KMS-11 (cell line): ENCODE measurements around the gene ZFAND2B.

Source experiments
- H2AFZ ChIP-seq: fragments of 200-600 bp; sonication (generic); 2 replicates; pipeline ENCODE4 v1.6.1; 2016; ENCODE audit warnings: antibody characterized with exemption, mixed run types, low read depth
- H3K27ac ChIP-seq: fragments of 200-600 bp; sonication (generic); 2 replicates; pipeline ENCODE4 v1.6.1; 2016; ENCODE audit warnings: mild to moderate bottlenecking, mixed run types
- H3K27me3 ChIP-seq: fragments of 200-600 bp; sonication (generic); 2 replicates; pipeline ENCODE4 v1.6.1; 2017; ENCODE audit warnings: mild to moderate bottlenecking, low read depth, mixed run types, moderate library complexity; ENCODE audit not compliant: insufficient read depth
- H3K36me3 ChIP-seq: fragments of 200-600 bp; sonication (generic); 2 replicates; pipeline ENCODE4 v1.6.1; 2017; ENCODE audit warnings: mild to moderate bottlenecking, mixed run types; ENCODE audit not compliant: insufficient read depth
- H3K4me1 ChIP-seq: fragments of 200-600 bp; sonication (generic); 2 replicates; pipeline ENCODE4 v1.6.1; 2016; ENCODE audit warnings: mild to moderate bottlenecking, low read depth, mixed run types; ENCODE audit not compliant: poor library complexity, severe bottlenecking
- H3K4me2 ChIP-seq: fragments of 200-600 bp; sonication (generic); 2 replicates; pipeline ENCODE4 v1.7.0; 2016; ENCODE audit warnings: mild to moderate bottlenecking, mixed run types
- H3K4me3 ChIP-seq: fragments of 200-600 bp; sonication (generic); IDR thresholded peaks from 2 replicates; pipeline ENCODE4 v1.6.1; 2017; ENCODE audit warnings: low read depth, low read length, mixed read lengths; ENCODE audit not compliant: insufficient read depth
- H3K79me2 ChIP-seq: fragments of 200-600 bp; sonication (generic); 2 replicates; pipeline ENCODE4 v1.6.1; 2016; ENCODE audit warnings: low read depth, mixed run types; ENCODE audit not compliant: insufficient read depth
- H3K9ac ChIP-seq: fragments of 200-600 bp; sonication (generic); 2 replicates; pipeline ENCODE4 v1.6.1; 2016; ENCODE audit warnings: mild to moderate bottlenecking, mixed run types
- H4K20me1 ChIP-seq: fragments of 200-600 bp; sonication (generic); 2 replicates; pipeline ENCODE4 v1.6.1; 2016; ENCODE audit warnings: mild to moderate bottlenecking, mixed run types; ENCODE audit not compliant: insufficient read depth
- TF ChIP-seq, protein P1 (sequence below): fragments of 200-600 bp; sonication (generic); conservative IDR thresholded peaks from 2 replicates; pipeline ENCODE4 v1.6.1; 2017; ENCODE audit warnings: low read depth, mild to moderate bottlenecking, antibody characterized with exemption, low read length, moderate library complexity, mixed read lengths

Gene ZFAND2B

DNA sequence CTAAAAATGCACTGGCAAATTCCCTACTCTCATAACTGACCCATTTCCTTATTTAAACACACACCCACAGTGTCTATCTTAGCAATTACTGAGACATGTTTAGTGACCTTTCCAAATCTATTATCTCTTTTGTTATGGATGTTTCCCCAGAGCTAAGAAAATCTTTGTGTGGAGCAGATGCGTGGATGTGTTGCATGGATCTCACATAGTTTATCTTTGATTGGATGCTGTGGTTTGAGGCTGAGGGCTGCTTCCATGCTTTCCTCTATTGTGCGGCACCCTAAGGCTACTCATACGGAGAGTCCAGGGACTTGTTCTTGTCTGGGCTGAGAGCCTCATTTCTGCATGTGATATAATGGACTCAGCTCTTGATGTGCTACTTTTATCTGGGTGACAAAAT lies 27.7 kb downstream of the ZFAND2B start:
- Histone ChIP-seq H3K4me3 (no peak overlapping the region), H3K27ac (no peak overlapping the region), H3K36me3 (no peaks in the 10 kb centered on the region), H2AFZ (no peak overlapping the region), H3K9ac (no peak overlapping the region), H3K4me2 (no peak overlapping the region), H3K4me1 (peaks cover 14% of the 10 kb centered on the region), H3K79me2 (peaks cover 21% of the 10 kb centered on the region; the same call in 1 of the 2 replicates), H4K20me1 (no peaks in the 10 kb centered on the region), H3K27me3 (no peaks in the 10 kb centered on the region)
- TF ChIP-seq, protein P1, sequence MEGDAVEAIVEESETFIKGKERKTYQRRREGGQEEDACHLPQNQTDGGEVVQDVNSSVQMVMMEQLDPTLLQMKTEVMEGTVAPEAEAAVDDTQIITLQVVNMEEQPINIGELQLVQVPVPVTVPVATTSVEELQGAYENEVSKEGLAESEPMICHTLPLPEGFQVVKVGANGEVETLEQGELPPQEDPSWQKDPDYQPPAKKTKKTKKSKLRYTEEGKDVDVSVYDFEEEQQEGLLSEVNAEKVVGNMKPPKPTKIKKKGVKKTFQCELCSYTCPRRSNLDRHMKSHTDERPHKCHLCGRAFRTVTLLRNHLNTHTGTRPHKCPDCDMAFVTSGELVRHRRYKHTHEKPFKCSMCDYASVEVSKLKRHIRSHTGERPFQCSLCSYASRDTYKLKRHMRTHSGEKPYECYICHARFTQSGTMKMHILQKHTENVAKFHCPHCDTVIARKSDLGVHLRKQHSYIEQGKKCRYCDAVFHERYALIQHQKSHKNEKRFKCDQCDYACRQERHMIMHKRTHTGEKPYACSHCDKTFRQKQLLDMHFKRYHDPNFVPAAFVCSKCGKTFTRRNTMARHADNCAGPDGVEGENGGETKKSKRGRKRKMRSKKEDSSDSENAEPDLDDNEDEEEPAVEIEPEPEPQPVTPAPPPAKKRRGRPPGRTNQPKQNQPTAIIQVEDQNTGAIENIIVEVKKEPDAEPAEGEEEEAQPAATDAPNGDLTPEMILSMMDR, result no peak

GRCh38 chr2:219243291-219243761 lies 36.7 kb downstream of the ZFAND2B start:
- Histone ChIP-seq H3K79me2 (no peaks in the 10 kb centered on the region), H3K9ac (no peak overlapping the region), H3K4me1 (peaks cover 15% of the 10 kb centered on the region), H3K4me3 (no peak overlapping the region), H2AFZ (no peak overlapping the region), H3K36me3 (no peaks in the 10 kb centered on the region), H4K20me1 (no peaks in the 10 kb centered on the region), H3K27ac (no peak overlapping the region), H3K4me2 (no peak overlapping the region), H3K27me3 (no peaks in the 10 kb centered on the region)
- TF ChIP-seq, protein P1, result no peak

DNA sequence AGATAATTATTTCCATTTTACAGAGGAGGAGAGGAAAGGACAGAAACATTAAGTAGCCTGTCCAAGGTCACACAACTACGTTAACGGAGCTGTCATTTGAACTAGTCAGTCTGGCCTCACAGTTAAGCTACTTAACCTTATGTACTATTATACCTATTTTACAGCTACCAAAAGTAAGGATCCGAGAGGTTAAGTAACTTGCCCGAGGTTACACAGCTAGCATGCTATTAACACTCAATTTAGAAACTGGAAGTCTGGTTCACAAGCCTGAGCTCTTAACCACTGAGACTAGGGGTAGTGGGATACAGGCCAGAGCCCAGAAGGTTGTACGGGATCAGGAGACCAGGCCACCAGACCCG lies 38.2 kb downstream of the ZFAND2B start:
- peak overlapping the region; percentile 39; the same call in 1 of the 2 replicates for H3K27ac ChIP-seq

GRCh38 chr2:219245148-219245898 lies 38.7 kb downstream of the ZFAND2B start, which contains the start of the genes GLB1L and STK16:
Gene GLB1L, minus strand, starts transcription at chr2:219245444. Its CDS starts 1,871 bp downstream, at chr2:219243573.
Gene STK16, plus strand, starts transcription at chr2:219245479. Its CDS starts 521 bp downstream, at chr2:219246000.
- no peaks in the 10 kb centered on the region for H3K79me2 ChIP-seq
- H2AFZ ChIP-seq, result peak within 1 kb of the TSS; percentile 84
- no peaks in the 10 kb centered on the region for H3K27me3 ChIP-seq
- peak within 1 kb of the TSS; percentile 81 for H3K4me2 ChIP-seq
- TF ChIP-seq, protein P1, result no peak
- peak within 1 kb of the TSS; percentile 62 for H3K9ac ChIP-seq
- H3K36me3 ChIP-seq, result no peaks in the 10 kb centered on the region
- H3K27ac ChIP-seq, result peak within 1 kb of the TSS; percentile 39
- peaks cover 29% of the 10 kb centered on the region for H3K4me1 ChIP-seq
- H3K4me3 ChIP-seq, result peak within 1 kb of the TSS; percentile 64
- no peaks in the 10 kb centered on the region for H4K20me1 ChIP-seq

More for the DNA sequence above, 38.2 kb downstream of the ZFAND2B start:
- Histone ChIP-seq H3K36me3 (no peaks in the 10 kb centered on the region), H3K4me3 (peak overlapping the region; percentile 64), H2AFZ (peak overlapping the region; percentile 84), H4K20me1 (no peaks in the 10 kb centered on the region), H3K79me2 (no peaks in the 10 kb centered on the region), H3K9ac (peak overlapping the region; percentile 62; the same call in 1 of the 2 replicates), H3K4me2 (peak overlapping the region; percentile 81), H3K4me1 (peaks cover 24% of the 10 kb centered on the region), H3K27me3 (no peaks in the 10 kb centered on the region)
- TF ChIP-seq, protein P1, result no peak
